Trophoblast cell (in vitro differentiated cells and primary cell): ENCODE data around the gene CD40LG. TPM values are rescaled to one million over a fixed set of nuclear protein-coding genes. Genes with fewer than 3 reads are reported as not detected.

Experiments used
- DNase-seq, 2 donors: peaks; one replicate each; pipeline ENCODE4 v3.0.0-alpha.2; 2016
- H2AFZ ChIP-seq: 2 replicates; pipeline ENCODE4 v1.6.1; 2013; ENCODE audit warnings: low read length, moderate library complexity, mild to moderate bottlenecking; ENCODE audit not compliant: insufficient read depth, poor library complexity
- H2AK5ac ChIP-seq: 2 replicates; pipeline ENCODE4 v1.6.1; 2013; ENCODE audit warnings: mild to moderate bottlenecking, low read length
- H2BK120ac ChIP-seq: 2 replicates; pipeline ENCODE4 v1.6.1; 2013; ENCODE audit warnings: low read length, mild to moderate bottlenecking, moderate library complexity; ENCODE audit not compliant: insufficient read depth, poor library complexity
- H2BK12ac ChIP-seq: 2 replicates; pipeline ENCODE4 v1.6.1; 2013; ENCODE audit warnings: mild to moderate bottlenecking, low read length, moderate library complexity
- H2BK5ac ChIP-seq: 2 replicates; pipeline ENCODE4 v1.6.1; 2013; ENCODE audit warnings: low read length, low read depth, moderate library complexity, mild to moderate bottlenecking; ENCODE audit not compliant: poor library complexity
- H3K14ac ChIP-seq: 2 replicates; pipeline ENCODE4 v1.6.1; 2013; ENCODE audit warnings: mild to moderate bottlenecking, low read length
- H3K18ac ChIP-seq: 2 replicates; pipeline ENCODE4 v1.6.1; 2013; ENCODE audit warnings: mild to moderate bottlenecking, low read length
- H3K23ac ChIP-seq: 2 replicates; pipeline ENCODE4 v1.6.1; 2013; ENCODE audit warnings: low read length
- H3K27ac ChIP-seq: 2 replicates; pipeline ENCODE4 v1.5.1; 2013; ENCODE audit warnings: low read depth, mild to moderate bottlenecking, inconsistent platforms, low read length, moderate library complexity
- H3K27me3 ChIP-seq: 2 replicates; pipeline ENCODE4 v1.6.1; 2013; ENCODE audit warnings: inconsistent platforms, mild to moderate bottlenecking, low read length, moderate library complexity; ENCODE audit not compliant: insufficient read depth
- H3K36me3 ChIP-seq, 2 experiments: 1 replicate in 1 of 2; 2 replicates in 1 of 2; pipeline ENCODE4 v1.6.1; 2013; ENCODE audit warnings: low read length in 2 of 2, mild to moderate bottlenecking in 2 of 2, moderate library complexity in 1 of 2; ENCODE audit not compliant: insufficient read depth in 2 of 2, control insufficient read depth in 1 of 2
- H3K4ac ChIP-seq: 2 replicates; pipeline ENCODE4 v1.6.1; 2013; ENCODE audit warnings: low read depth, mild to moderate bottlenecking, low read length, moderate library complexity
- H3K4me1 ChIP-seq, 2 experiments: 1 replicate in 1 of 2; 2 replicates in 1 of 2; pipeline ENCODE4 v1.6.1; 2013; ENCODE audit warnings: low read length in 2 of 2, mild to moderate bottlenecking in 2 of 2, moderate library complexity in 1 of 2; ENCODE audit not compliant: insufficient read depth in 2 of 2, control insufficient read depth in 1 of 2
- H3K4me2 ChIP-seq: 2 replicates; pipeline ENCODE4 v1.6.1; 2013; ENCODE audit warnings: inconsistent platforms, mild to moderate bottlenecking, low read length, moderate library complexity
- H3K4me3 ChIP-seq: 2 replicates; pipeline ENCODE4 v1.5.1; 2013; ENCODE audit warnings: mild to moderate bottlenecking, low read depth, low read length, inconsistent platforms
- H3K79me1 ChIP-seq: one replicate; pipeline ENCODE4 v1.6.1; 2013; ENCODE audit warnings: low read length
- H3K79me2 ChIP-seq: 2 replicates; pipeline ENCODE4 v1.6.1; 2013; ENCODE audit warnings: low read length, mild to moderate bottlenecking; ENCODE audit not compliant: control insufficient read depth, insufficient read depth, poor library complexity
- H3K9ac ChIP-seq: 2 replicates; pipeline ENCODE4 v1.6.1; 2013; ENCODE audit warnings: mild to moderate bottlenecking, low read length
- H3K9me3 ChIP-seq: 2 replicates; pipeline ENCODE4 v1.6.1; 2013; ENCODE audit warnings: low read depth, mild to moderate bottlenecking, control low read depth, inconsistent platforms, low read length; ENCODE audit not compliant: insufficient read depth
- H4K12ac ChIP-seq: 2 replicates; pipeline ENCODE4 v1.6.1; 2013; ENCODE audit warnings: low read depth, mild to moderate bottlenecking, low read length, moderate library complexity
- H4K8ac ChIP-seq: 2 replicates; pipeline ENCODE4 v1.6.1; 2013; ENCODE audit warnings: low read depth, mild to moderate bottlenecking, low read length, moderate library complexity
- H4K91ac ChIP-seq: one replicate; pipeline ENCODE4 v1.6.1; 2013; ENCODE audit warnings: low read depth, mild to moderate bottlenecking, low read length, moderate library complexity
- WGBS: extraction: QIAGEN DNeasy Blood & Tissue Kit; methylation state at CpG from one replicate; pipeline ENCODE4 v1.1.7; 2013; ENCODE audit warnings: missing lambda C conversion rate; ENCODE audit not compliant: insufficient read length, insufficient coverage; ENCODE audit errors: extremely low coverage; 5-methylcytosine and 5-hydroxymethylcytosine counted together
- polyA plus RNA-seq: library from polyadenylated mRNA; stranded (reverse); fragments of 200-250 nt; gene quantifications from 2 replicates; pipeline ENCODE4 v1.2.3, GENCODE V29; 2013

Gene CD40LG
- not detected in 2 replicates for polyA plus RNA-seq

- Histone ChIP-seq H4K91ac (no peak within 1 kb of the TSS), H3K4ac (no peak within 1 kb of the TSS), H2BK120ac (no peak within 1 kb of the TSS), H2BK12ac (no peak within 1 kb of the TSS), H2BK5ac (no peak within 1 kb of the TSS), H3K27me3 (no peaks in the 10 kb centered on the region), H3K79me2 (no peaks in the 10 kb centered on the region), H3K18ac (no peak within 1 kb of the TSS), H4K12ac (no peak within 1 kb of the TSS), H2AK5ac (no peak within 1 kb of the TSS), H3K14ac (no peak within 1 kb of the TSS), H3K79me1 (no peaks in the 10 kb centered on the region), H3K4me2 (no peak within 1 kb of the TSS), H3K4me1 (no peaks in the 10 kb centered on the region), H3K36me3 (no peaks in the 10 kb centered on the region), H3K4me3 (no peak within 1 kb of the TSS), H3K9ac (no peak within 1 kb of the TSS), H3K23ac (no peak within 1 kb of the TSS), H3K27ac (no peak within 1 kb of the TSS), H2AFZ (no peak within 1 kb of the TSS), H4K8ac (no peak within 1 kb of the TSS), H3K9me3 (no peaks in the 10 kb centered on the region)
- no peak for DNase-seq
- no CpG with 5 or more reads among the region's 10 CpGs for WGBS
These were observed at the start of gene CD40LG for GRCh38 chrX:136647677-136648360. CD40LG (plus strand) TSS chrX:136648158; CDS start chrX:136648249, 91 bp downstream.

- H3K36me3 ChIP-seq = no peaks in the 10 kb centered on the region
- H3K4me1 ChIP-seq = no peaks in the 10 kb centered on the region
- H2BK120ac ChIP-seq = no peak overlapping the region
- no peak overlapping the region for H2AK5ac ChIP-seq
- no peak overlapping the region for H3K27ac ChIP-seq
- no CpG with 5 or more reads among the region's 8 CpGs for WGBS
- H2BK12ac ChIP-seq = no peak overlapping the region
- H3K4me2 ChIP-seq = no peak overlapping the region
- DNase-seq = no peak
- no peaks in the 10 kb centered on the region for H3K79me2 ChIP-seq
- H3K27me3 ChIP-seq = no peaks in the 10 kb centered on the region
- no peak overlapping the region for H4K91ac ChIP-seq
- H3K14ac ChIP-seq = no peak overlapping the region
- H2BK5ac ChIP-seq = no peak overlapping the region
- H3K79me1 ChIP-seq = no peaks in the 10 kb centered on the region
- H3K18ac ChIP-seq = no peak overlapping the region
- no peaks in the 10 kb centered on the region for H3K9me3 ChIP-seq
- H3K9ac ChIP-seq = no peak overlapping the region
- H3K4ac ChIP-seq = no peak overlapping the region
- no peak overlapping the region for H4K8ac ChIP-seq
- H4K12ac ChIP-seq = no peak overlapping the region
- H2AFZ ChIP-seq = no peak overlapping the region
- no peak overlapping the region for H3K23ac ChIP-seq
- H3K4me3 ChIP-seq = no peak overlapping the region
These were observed 49.3 kb upstream of the CD40LG start for GRCh38 chrX:136598631-136599030.

- Histone ChIP-seq H2AK5ac (no peak overlapping the region), H2BK5ac (no peak overlapping the region), H3K27ac (no peak overlapping the region), H4K8ac (no peak overlapping the region), H3K14ac (no peak overlapping the region), H3K4me3 (no peak overlapping the region), H3K4me1 (no peaks in the 10 kb centered on the region), H3K36me3 (no peaks in the 10 kb centered on the region), H3K79me2 (no peaks in the 10 kb centered on the region), H3K79me1 (no peaks in the 10 kb centered on the region), H4K91ac (no peak overlapping the region), H3K4me2 (no peak overlapping the region), H2BK12ac (no peak overlapping the region), H3K18ac (no peak overlapping the region), H2AFZ (no peak overlapping the region), H3K27me3 (no peaks in the 10 kb centered on the region), H3K23ac (no peak overlapping the region), H3K4ac (no peak overlapping the region), H3K9ac (no peak overlapping the region), H3K9me3 (no peaks in the 10 kb centered on the region), H2BK120ac (no peak overlapping the region), H4K12ac (no peak overlapping the region)
- DNase-seq = no peak
- no CpG with 5 or more reads among the region's 1 CpG for WGBS
These were observed 47.9 kb upstream of the CD40LG start for GRCh38 chrX:136600059-136600458.

- no peak overlapping the region for H2BK12ac ChIP-seq
- H4K91ac ChIP-seq = no peak overlapping the region
- H4K12ac ChIP-seq = no peak overlapping the region
- no peak overlapping the region for H4K8ac ChIP-seq
- no peaks in the 10 kb centered on the region for H3K4me1 ChIP-seq
- no peaks in the 10 kb centered on the region for H3K79me2 ChIP-seq
- H3K23ac ChIP-seq = no peak overlapping the region
- no peak overlapping the region for H2BK5ac ChIP-seq
- no peaks in the 10 kb centered on the region for H3K79me1 ChIP-seq
- H3K4me3 ChIP-seq = no peak overlapping the region
- H3K27ac ChIP-seq = no peak overlapping the region
- H3K18ac ChIP-seq = no peak overlapping the region
- no peak overlapping the region for H2BK120ac ChIP-seq
- no peaks in the 10 kb centered on the region for H3K9me3 ChIP-seq
- H3K4ac ChIP-seq = no peak overlapping the region
- no CpG with 5 or more reads among the region's 3 CpGs for WGBS
- no peaks in the 10 kb centered on the region for H3K27me3 ChIP-seq
- no peak overlapping the region for H3K14ac ChIP-seq
- no peak overlapping the region for H2AFZ ChIP-seq
- no peaks in the 10 kb centered on the region for H3K36me3 ChIP-seq
- H2AK5ac ChIP-seq = no peak overlapping the region
- no peak overlapping the region for H3K9ac ChIP-seq
- DNase-seq = no peak
- H3K4me2 ChIP-seq = no peak overlapping the region
These were observed 40.7 kb upstream of the CD40LG start for GRCh38 chrX:136607236-136607635.
